HEK293 (cell line): ENCODE data around the gene PRSS22.

Experiments used
- CTCF ChIP-seq: fragments of 450-650 bp; formaldehyde crosslinking; IDR thresholded peaks from 2 replicates; pipeline ENCODE4 v1.5.1; 2016; ENCODE audit warnings: missing biosample characterization, missing genetic modification characterization
- ZNF707 ChIP-seq: fragments of 450-650 bp; formaldehyde crosslinking; IDR thresholded peaks from 2 replicates; pipeline ENCODE4 v1.5.1; 2016; ENCODE audit warnings: missing biosample characterization, missing genetic modification characterization
- ZNF792 ChIP-seq: fragments of 450-650 bp; formaldehyde crosslinking; IDR thresholded peaks from 2 replicates; pipeline ENCODE4 v1.5.1; 2016; ENCODE audit warnings: missing biosample characterization, missing genetic modification characterization

- TF ChIP-seq ZNF792 (tag by site-specific recombination) (no peak), CTCF (tag by site-specific recombination) (no peak), ZNF707 (tag by site-specific recombination) (no peak)
These were observed 9.7 kb upstream of the PRSS22 start for GRCh38 chr16:2867661-2867986.
